ENCODE data around the gene ENOPH1. TPM values are rescaled to one million over a fixed set of nuclear protein-coding genes. Genes with fewer than 3 reads are reported as not detected.

The ENOPH1 gene
- total RNA-seq, 2 experiments from 2014 or later = 17.9 to 19.4 TPM

DNA sequence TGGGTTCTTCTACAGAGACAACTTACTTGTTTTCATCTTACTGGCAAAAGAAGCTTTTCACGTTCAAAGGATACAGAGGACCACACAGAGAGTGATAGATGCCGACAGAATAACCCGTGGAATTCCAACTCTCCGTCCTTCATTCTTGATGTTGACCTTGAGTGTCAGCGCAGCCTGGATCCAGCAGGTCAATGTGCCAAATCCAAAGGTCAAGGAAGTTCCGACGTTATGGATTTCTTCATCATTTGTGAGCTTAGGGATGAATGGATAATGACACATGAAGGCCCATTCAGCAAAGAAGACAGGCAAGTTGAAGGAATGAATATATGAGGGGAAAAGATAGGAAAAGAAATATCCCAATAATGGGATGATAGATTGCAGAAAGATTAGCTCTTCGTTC lies 59.6 kb downstream of the ENOPH1 start:
- ChIA-PET CTCF (no interaction called here), POLR2A (no interaction called here)
- Mint-ChIP-seq H3K27ac (no peak overlapping the region), H3K27me3 (no peaks in the 10 kb centered on the region), H3K36me3 (ENCODE audit: low read depth) (no peaks in the 10 kb centered on the region), H3K4me1 (ENCODE audit: low read depth) (no peaks in the 10 kb centered on the region), H3K9me3 (no peaks in the 10 kb centered on the region), H3K4me3 (no peak overlapping the region)
- H3K4me3 ChIP-seq (ENCODE audit: low read length) = no peak overlapping the region
- H3K9me3 ChIP-seq (ENCODE audit: control insufficient read depth in 1 of 2, insufficient read depth in 1 of 2, low read length in 2 of 2) = no peaks in the 10 kb centered on the region
- H3K36me3 ChIP-seq (ENCODE audit: insufficient read depth, low read length) = no peaks in the 10 kb centered on the region
- DNase-seq (no peak), ATAC-seq (ENCODE audit: poor library complexity) (no peak)
- H3K4me1 ChIP-seq (ENCODE audit: insufficient read depth, low read length) = no peaks in the 10 kb centered on the region
- no peaks in the 10 kb centered on the region for H3K27me3 ChIP-seq (ENCODE audit: control insufficient read depth in 1 of 2, insufficient read depth in 2 of 2, low read length in 2 of 2)
- intact Hi-C loops (cut with DNase I, micrococcal nuclease) = no loop called here
- H3K27ac ChIP-seq (ENCODE audit: low read depth in 1 of 2, low read length in 2 of 2) = no peak overlapping the region
- TF ChIP-seq, protein P1, sequence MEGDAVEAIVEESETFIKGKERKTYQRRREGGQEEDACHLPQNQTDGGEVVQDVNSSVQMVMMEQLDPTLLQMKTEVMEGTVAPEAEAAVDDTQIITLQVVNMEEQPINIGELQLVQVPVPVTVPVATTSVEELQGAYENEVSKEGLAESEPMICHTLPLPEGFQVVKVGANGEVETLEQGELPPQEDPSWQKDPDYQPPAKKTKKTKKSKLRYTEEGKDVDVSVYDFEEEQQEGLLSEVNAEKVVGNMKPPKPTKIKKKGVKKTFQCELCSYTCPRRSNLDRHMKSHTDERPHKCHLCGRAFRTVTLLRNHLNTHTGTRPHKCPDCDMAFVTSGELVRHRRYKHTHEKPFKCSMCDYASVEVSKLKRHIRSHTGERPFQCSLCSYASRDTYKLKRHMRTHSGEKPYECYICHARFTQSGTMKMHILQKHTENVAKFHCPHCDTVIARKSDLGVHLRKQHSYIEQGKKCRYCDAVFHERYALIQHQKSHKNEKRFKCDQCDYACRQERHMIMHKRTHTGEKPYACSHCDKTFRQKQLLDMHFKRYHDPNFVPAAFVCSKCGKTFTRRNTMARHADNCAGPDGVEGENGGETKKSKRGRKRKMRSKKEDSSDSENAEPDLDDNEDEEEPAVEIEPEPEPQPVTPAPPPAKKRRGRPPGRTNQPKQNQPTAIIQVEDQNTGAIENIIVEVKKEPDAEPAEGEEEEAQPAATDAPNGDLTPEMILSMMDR (IDR thresholded peaks at IDR 0.05) = no peak

DNA sequence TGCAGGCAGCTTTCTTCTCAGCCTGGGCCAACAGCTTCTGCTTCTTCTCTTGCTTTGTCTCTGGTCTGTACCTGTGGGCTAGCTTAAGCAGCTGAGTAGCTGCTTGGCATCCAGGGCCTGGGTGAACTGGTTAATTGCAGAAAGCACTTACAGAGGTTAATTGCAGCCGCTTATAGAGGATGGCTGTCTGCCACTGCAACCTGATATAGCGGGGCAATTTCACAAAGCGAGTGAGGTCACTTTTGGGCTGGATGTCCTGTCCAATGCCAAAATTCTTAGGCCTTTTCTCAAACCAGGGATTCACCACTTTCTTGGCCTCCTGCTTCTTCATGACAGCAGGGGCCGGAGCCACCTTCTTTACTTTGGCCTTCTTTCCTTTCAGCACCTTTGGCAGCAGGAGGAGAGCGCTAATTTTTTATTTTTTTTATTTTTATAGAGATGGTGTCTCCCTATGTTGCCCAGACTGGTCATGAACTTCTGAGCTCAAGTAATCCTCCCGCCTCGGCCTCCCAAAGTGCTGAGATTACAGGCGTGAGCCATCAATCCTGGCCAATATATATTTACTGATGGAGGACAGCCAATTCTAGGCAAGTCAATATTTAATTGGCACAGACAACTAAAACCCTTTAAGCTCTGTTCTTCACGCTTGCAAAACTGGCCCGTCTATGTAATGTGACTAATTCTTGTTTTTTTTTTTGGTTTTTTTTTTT lies 61.0 kb downstream of the ENOPH1 start:
- ATAC-seq (ENCODE audit: poor library complexity) (no peak), DNase-seq (no peak)
- Mint-ChIP-seq H3K36me3 (ENCODE audit: low read depth) (no peaks in the 10 kb centered on the region), H3K4me1 (ENCODE audit: low read depth) (no peaks in the 10 kb centered on the region), H3K4me3 (no peak overlapping the region), H3K9me3 (no peaks in the 10 kb centered on the region), H3K27me3 (no peaks in the 10 kb centered on the region), H3K27ac (no peak overlapping the region)
- intact Hi-C loops (cut with DNase I, micrococcal nuclease) = no loop called here
- ChIA-PET POLR2A (no interaction called here), CTCF (no interaction called here)
- Histone ChIP-seq H3K27ac (ENCODE audit: low read depth in 1 of 2, low read length in 2 of 2) (no peak overlapping the region), H3K36me3 (ENCODE audit: insufficient read depth, low read length) (no peaks in the 10 kb centered on the region), H3K4me1 (ENCODE audit: insufficient read depth, low read length) (no peaks in the 10 kb centered on the region), H3K27me3 (ENCODE audit: control insufficient read depth in 1 of 2, insufficient read depth in 2 of 2, low read length in 2 of 2) (no peaks in the 10 kb centered on the region), H3K9me3 (ENCODE audit: control insufficient read depth in 1 of 2, insufficient read depth in 1 of 2, low read length in 2 of 2) (no peaks in the 10 kb centered on the region), H3K4me3 (ENCODE audit: low read length) (no peak overlapping the region)
- TF ChIP-seq, protein P1 (IDR thresholded peaks at IDR 0.05) = no peak

DNA sequence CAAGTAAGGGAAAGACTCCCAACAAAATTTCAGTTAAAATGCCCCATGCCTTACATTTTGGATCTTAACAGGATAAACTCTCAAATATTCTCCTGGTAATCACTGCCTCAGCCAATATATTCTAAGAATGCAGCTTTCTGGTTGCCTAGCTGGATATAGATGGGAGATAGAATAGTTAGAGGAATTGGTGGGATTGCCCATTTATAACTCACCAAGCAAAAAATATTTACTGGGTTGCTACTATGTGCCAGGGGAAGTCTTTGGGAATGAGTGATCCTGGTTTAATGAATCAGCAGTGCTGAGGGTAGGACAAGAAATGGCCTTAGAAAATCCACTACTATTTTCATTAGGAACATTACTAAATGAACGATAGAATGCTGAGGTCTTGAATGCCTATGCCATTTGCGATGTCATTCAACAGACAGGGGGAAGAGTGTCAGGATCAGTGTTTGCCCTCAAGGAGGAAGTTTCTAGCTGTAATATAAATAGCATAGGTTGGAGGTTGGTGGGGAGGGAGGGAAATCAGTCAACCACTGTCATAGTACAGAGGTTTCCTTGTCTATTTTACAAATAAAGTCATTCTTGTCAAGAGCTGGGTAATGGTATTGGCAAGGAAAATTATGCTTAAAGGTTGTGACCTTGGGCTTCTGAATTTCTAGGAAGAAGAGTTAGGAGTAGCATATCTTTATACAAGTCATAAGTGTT lies 63.5 kb downstream of the ENOPH1 start:
- Histone ChIP-seq H3K27ac (ENCODE audit: low read depth in 1 of 2, low read length in 2 of 2) (no peak overlapping the region), H3K9me3 (ENCODE audit: control insufficient read depth in 1 of 2, insufficient read depth in 1 of 2, low read length in 2 of 2) (no peaks in the 10 kb centered on the region), H3K4me3 (ENCODE audit: low read length) (no peak overlapping the region), H3K27me3 (ENCODE audit: control insufficient read depth in 1 of 2, insufficient read depth in 2 of 2, low read length in 2 of 2) (no peaks in the 10 kb centered on the region), H3K4me1 (ENCODE audit: insufficient read depth, low read length) (no peaks in the 10 kb centered on the region), H3K36me3 (ENCODE audit: insufficient read depth, low read length) (no peaks in the 10 kb centered on the region)
- intact Hi-C loops (cut with DNase I, micrococcal nuclease) = no loop called here
- no peaks in the 10 kb centered on the region for H3K36me3 Mint-ChIP-seq (ENCODE audit: low read depth)
- ChIA-PET POLR2A (no interaction called here), CTCF (interaction anchor here (0.5 kb wide), 1 partner anchor 9 kb away, joined by 3 read pairs; no protein-coding TSS in a partner anchor)
- DNase-seq (no peak), ATAC-seq (ENCODE audit: poor library complexity) (no peak)
- H3K27ac Mint-ChIP-seq = no peak overlapping the region
- no peaks in the 10 kb centered on the region for H3K9me3 Mint-ChIP-seq
- no peak overlapping the region for H3K4me3 Mint-ChIP-seq
- H3K27me3 Mint-ChIP-seq = no peaks in the 10 kb centered on the region
- TF ChIP-seq, protein P1 (IDR thresholded peaks at IDR 0.05) = no peak
- H3K4me1 Mint-ChIP-seq (ENCODE audit: low read depth) = no peaks in the 10 kb centered on the region
